Thyroid gland (tissue), 4 donors: Measurements from ENCODE around the gene CDH4. TPM values are rescaled to one million over a fixed set of nuclear protein-coding genes. Genes with fewer than 3 reads are reported as not detected.

Source experiments
- DNase-seq, 2 donors: peaks; one replicate each; pipeline ENCODE4 v3.0.0-alpha.2; 2019
- H3K27ac ChIP-seq, 3 donors: fragments of 200-600 bp; sonication (generic); 1 replicate in 2 of 3; 2 replicates in 1 of 3; pipeline ENCODE4 v1.5.1; 2016 to 2019; ENCODE audit warnings: mild to moderate bottlenecking in 1 of 3, moderate library complexity in 1 of 3
- H3K27me3 ChIP-seq: fragments of 200-600 bp; sonication (generic); one replicate; pipeline ENCODE4 v1.5.1; 2019
- H3K36me3 ChIP-seq, 2 donors: fragments of 200-600 bp; sonication (generic); one replicate each; pipeline ENCODE4 v1.5.1; 2016 to 2019
- H3K4me1 ChIP-seq, 2 donors: fragments of 200-600 bp; sonication (generic); one replicate each; pipeline ENCODE4 v1.5.1; 2017 to 2019
- H3K4me3 ChIP-seq, 3 donors: fragments of 200-600 bp; sonication (generic); replicated peaks in 1 of 3; 1 replicate in 2 of 3; 2 replicates in 1 of 3; pipeline ENCODE4 v1.5.1; 2016; ENCODE audit warnings: mild to moderate bottlenecking in 1 of 3
- H3K9me3 ChIP-seq: fragments of 200-600 bp; sonication (generic); one replicate; pipeline ENCODE4 v1.5.1; 2017
- CTCF ChIP-seq, 6 experiments: fragments of 200-600 bp in 3 of 6; fragments of 450-650 bp in 3 of 6; sonication (generic) in 3 of 6; IDR thresholded peaks; one replicate each; pipeline ENCODE4 v1.5.1; 2016 to 2019; ENCODE audit warnings: antibody characterized with exemption in 6 of 6, mild to moderate bottlenecking in 2 of 6, inconsistent platforms in 1 of 6, moderate library complexity in 1 of 6
- POLR2A ChIP-seq, 2 donors: fragments of 450-650 bp; IDR thresholded peaks; one replicate each; pipeline ENCODE4 v1.6.1; 2017; ENCODE audit warnings: antibody characterized with exemption in 2 of 2, mild to moderate bottlenecking in 2 of 2, moderate library complexity in 1 of 2
- WGBS, 2 donors: methylation state at CpG; one replicate each; pipeline ENCODE4 v1.1.5; 2017; 5-methylcytosine and 5-hydroxymethylcytosine counted together
- intact Hi-C: fragments of 100-400 bp; cut with DNase I; formaldehyde crosslinking; loops from one replicate; pipeline ENCODE4 v1.15.1; 2023
- total RNA-seq, 4 donors: library from RNA; depleted of rRNA; stranded (reverse); fragments of >200 nt; gene quantifications; one replicate each; pipeline ENCODE4 v1.2.3, GENCODE V29; 2016

The CDH4 gene
- total RNA-seq, 4 donors from 2014 or later, result 0.22 to 0.29 (median 0.29) TPM; not detected in 1

- 64 to 73% methylated on average over 9 to 10 of the region's 10 CpGs for WGBS, 2 donors
These were observed 484.1 kb downstream of the CDH4 start for GRCh38 chr20:61736001-61736635.

GRCh38 chr20:61736751-61737310 lies 484.8 kb downstream of the CDH4 start:
- intact Hi-C loops, result no loop called here
- TF ChIP-seq CTCF (IDR thresholded peaks at IDR 0.05) (no peak), POLR2A (IDR thresholded peaks at IDR 0.05) (no peak)
- no peaks in the 10 kb centered on the region for H3K36me3 ChIP-seq
- no peaks in the 10 kb centered on the region for H3K27me3 ChIP-seq
- H3K4me3 ChIP-seq, result no peak overlapping the region
- 77 to 79% methylated on average over 10 to 14 of the region's 14 CpGs for WGBS, 2 donors
- no peaks in the 10 kb centered on the region for H3K4me1 ChIP-seq
- no peak overlapping the region for H3K27ac ChIP-seq
- DNase-seq, result no peak
- H3K9me3 ChIP-seq, result no peaks in the 10 kb centered on the region

More at GRCh38 chr20:61736001-61736635, 484.1 kb downstream of the CDH4 start:
- H3K36me3 ChIP-seq, result no peaks in the 10 kb centered on the region
- H3K4me3 ChIP-seq, result no peak overlapping the region
- H3K9me3 ChIP-seq, result no peaks in the 10 kb centered on the region
- no peaks in the 10 kb centered on the region for H3K4me1 ChIP-seq
- intact Hi-C loops, result no loop called here
- no peak for DNase-seq
- no peak overlapping the region for H3K27ac ChIP-seq
- no peaks in the 10 kb centered on the region for H3K27me3 ChIP-seq
- TF ChIP-seq POLR2A (IDR thresholded peaks at IDR 0.05) (no peak), CTCF (IDR thresholded peaks at IDR 0.05) (no peak)

GRCh38 chr20:61737346-61737745 lies 485.3 kb downstream of the CDH4 start:
- intact Hi-C loops, result no loop called here
- DNase-seq, result no peak
- no peaks in the 10 kb centered on the region for H3K36me3 ChIP-seq
- H3K4me1 ChIP-seq, result no peaks in the 10 kb centered on the region
- 88 to 94% methylated on average over 3 to 8 of the region's 8 CpGs for WGBS, 2 donors
- no peak overlapping the region for H3K27ac ChIP-seq
- TF ChIP-seq POLR2A (IDR thresholded peaks at IDR 0.05), result no peak
- TF ChIP-seq CTCF (IDR thresholded peaks at IDR 0.05), result no peak
- H3K4me3 ChIP-seq, result no peak overlapping the region
- no peaks in the 10 kb centered on the region for H3K9me3 ChIP-seq
- no peaks in the 10 kb centered on the region for H3K27me3 ChIP-seq

DNA sequence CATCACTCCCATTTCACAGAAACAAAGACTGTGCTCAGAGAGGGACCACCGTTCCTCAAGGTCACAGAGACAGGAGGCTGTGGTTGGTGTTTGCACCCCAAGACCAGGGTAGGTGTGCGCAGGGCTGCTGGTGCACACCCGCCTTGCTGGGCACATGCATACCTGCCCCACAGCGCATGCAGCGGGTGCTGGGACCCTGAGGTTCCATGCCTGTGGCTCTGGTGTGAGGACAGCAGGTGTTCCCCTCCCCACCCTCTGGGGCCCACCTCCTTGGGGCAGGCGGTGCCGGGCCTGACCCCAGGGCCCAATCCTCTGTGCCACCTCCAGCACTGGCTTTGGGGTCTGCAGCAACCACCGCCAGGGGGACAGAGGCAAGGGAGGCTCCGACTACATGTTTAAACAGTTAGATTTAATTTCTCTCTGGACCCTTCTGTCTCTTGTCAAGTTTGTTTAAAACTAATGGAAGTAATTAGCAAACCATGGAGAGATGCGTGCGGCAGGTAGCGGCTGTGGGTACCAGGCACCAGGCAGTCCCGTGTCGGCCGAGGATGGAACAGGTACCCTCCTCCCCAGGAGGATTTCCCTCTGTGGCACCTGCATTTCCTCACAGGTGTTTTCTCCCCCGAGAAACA lies 485.9 kb downstream of the CDH4 start:
- no peaks in the 10 kb centered on the region for H3K4me1 ChIP-seq
- H3K27me3 ChIP-seq, result no peaks in the 10 kb centered on the region
- H3K27ac ChIP-seq, result no peak overlapping the region
- TF ChIP-seq POLR2A (IDR thresholded peaks at IDR 0.05) (no peak), CTCF (IDR thresholded peaks at IDR 0.05) (no peak)
- DNase-seq, result no peak
- intact Hi-C loops, result no loop called here
- no peak overlapping the region for H3K4me3 ChIP-seq
- 83% methylated on average over 12 to 14 of the region's 16 CpGs for WGBS, 2 donors
- H3K9me3 ChIP-seq, result no peaks in the 10 kb centered on the region
- H3K36me3 ChIP-seq, result no peaks in the 10 kb centered on the region

GRCh38 chr20:61738601-61739069 lies 486.6 kb downstream of the CDH4 start:
- Histone ChIP-seq H3K4me3 (no peak overlapping the region), H3K4me1 (no peaks in the 10 kb centered on the region), H3K27me3 (no peaks in the 10 kb centered on the region), H3K9me3 (no peaks in the 10 kb centered on the region), H3K27ac (no peak overlapping the region), H3K36me3 (no peaks in the 10 kb centered on the region)
- WGBS, 2 donors, result 73% methylated on average over 23 of the region's 23 CpGs
- intact Hi-C loops, result no loop called here
- no peak for DNase-seq
- no peak for TF ChIP-seq POLR2A (IDR thresholded peaks at IDR 0.05)
- no peak for TF ChIP-seq CTCF (IDR thresholded peaks at IDR 0.05)
